Immature natural killer cell (primary cell): Measurements from ENCODE around the gene KCTD1. TPM values are rescaled to one million over a fixed set of nuclear protein-coding genes. Genes with fewer than 3 reads are reported as not detected.

Experiments
- DNase-seq, 3 donors: peaks; one replicate each; pipeline ENCODE4 v3.0.0; 2022; ENCODE audit warnings: mixed read lengths in 1 of 3
- H3K27ac Mint-ChIP-seq, 6 donors: one replicate each; pipeline ENCODE4 v1.8.0; 2020; ENCODE audit warnings: mixed read lengths in 6 of 6, mild to moderate bottlenecking in 5 of 6, inconsistent platforms in 4 of 6, moderate library complexity in 3 of 6
- H3K27me3 Mint-ChIP-seq, 3 donors: one replicate each; pipeline ENCODE4 v1.8.0; 2020 to 2021; ENCODE audit warnings: low read depth in 3 of 3, mild to moderate bottlenecking in 3 of 3, mixed read lengths in 3 of 3, moderate library complexity in 3 of 3, inconsistent platforms in 1 of 3
- H3K36me3 Mint-ChIP-seq, 3 donors: one replicate each; pipeline ENCODE4 v1.8.0; 2020; ENCODE audit warnings: mixed read lengths in 3 of 3, inconsistent platforms in 2 of 3, mild to moderate bottlenecking in 2 of 3
- H3K4me1 Mint-ChIP-seq, 2 donors: one replicate each; pipeline ENCODE4 v1.8.0; 2020; ENCODE audit warnings: inconsistent platforms in 2 of 2, mild to moderate bottlenecking in 2 of 2, mixed read lengths in 2 of 2, moderate library complexity in 1 of 2
- H3K4me3 Mint-ChIP-seq, 5 donors: one replicate each; pipeline ENCODE4 v1.8.0; 2020; ENCODE audit warnings: mild to moderate bottlenecking in 5 of 5, mixed read lengths in 5 of 5, inconsistent platforms in 3 of 5, moderate library complexity in 3 of 5
- H3K9me3 Mint-ChIP-seq, 6 donors: one replicate each; pipeline ENCODE4 v1.8.0; 2020; ENCODE audit warnings: mild to moderate bottlenecking in 6 of 6, mixed read lengths in 6 of 6, inconsistent platforms in 4 of 6, moderate library complexity in 3 of 6
- polyA plus RNA-seq, 3 donors: library from polyadenylated mRNA; unstranded; fragments of 300-500 nt; fragmentation: Illumina TruSeq; gene quantifications; one replicate each; pipeline ENCODE4 v1.2.3, GENCODE V29; 2021

Gene KCTD1
- polyA plus RNA-seq, 3 donors from 2014 or later = 0.76 to 1.0 TPM; not detected in 1

GRCh38 chr18:26479065-26479680, 69.2 kb downstream of the KCTD1 start:
- Mint-ChIP-seq H3K36me3 (peaks cover 0 to 7% (median 0%) of the 10 kb centered on the region in 3 donors), H3K27ac (no peak overlapping the region), H3K4me1 (no peaks in the 10 kb centered on the region), H3K4me3 (no peak overlapping the region), H3K9me3 (peaks cover 0 to 2% (median 0%) of the 10 kb centered on the region in 6 donors), H3K27me3 (peaks cover 0 to 1% (median 0%) of the 10 kb centered on the region in 3 donors)
- DNase-seq = no peak

- Mint-ChIP-seq H3K27me3 (peaks cover 0 to 1% (median 0%) of the 10 kb centered on the region in 3 donors), H3K27ac (no peak overlapping the region), H3K4me1 (no peaks in the 10 kb centered on the region), H3K4me3 (no peak overlapping the region), H3K9me3 (peaks cover 0 to 2% (median 0%) of the 10 kb centered on the region in 6 donors), H3K36me3 (peaks cover 0 to 4% (median 0%) of the 10 kb centered on the region in 3 donors)
- DNase-seq = no peak
Measured at GRCh38 chr18:26477828-26478466, 70.4 kb downstream of the KCTD1 start.

- no peak for DNase-seq
- Mint-ChIP-seq H3K27me3 (no peaks in the 10 kb centered on the region), H3K27ac (no peak overlapping the region), H3K4me3 (no peak overlapping the region), H3K4me1 (no peaks in the 10 kb centered on the region), H3K36me3 (peaks cover 0 to 6% (median 2%) of the 10 kb centered on the region in 3 donors), H3K9me3 (peaks cover 0 to 2% (median 0%) of the 10 kb centered on the region in 6 donors)
Measured at GRCh38 chr18:26476697-26477096, 71.7 kb downstream of the KCTD1 start.

- Mint-ChIP-seq H3K36me3 (peaks cover 0 to 9% (median 5%) of the 10 kb centered on the region in 3 donors), H3K4me3 (no peak overlapping the region), H3K27me3 (no peaks in the 10 kb centered on the region), H3K4me1 (no peaks in the 10 kb centered on the region), H3K27ac (no peak overlapping the region), H3K9me3 (peaks cover 0 to 2% (median 0%) of the 10 kb centered on the region in 6 donors)
- no peak for DNase-seq
Measured at GRCh38 chr18:26474542-26474941, 73.8 kb downstream of the KCTD1 start.

- Mint-ChIP-seq H3K27ac (no peak overlapping the region), H3K36me3 (peaks cover 0 to 5% (median 5%) of the 10 kb centered on the region in 3 donors), H3K4me1 (no peaks in the 10 kb centered on the region), H3K9me3 (no peaks in the 10 kb centered on the region), H3K4me3 (no peak overlapping the region), H3K27me3 (no peaks in the 10 kb centered on the region)
- no peak for DNase-seq
Measured at GRCh38 chr18:26473672-26474071, 74.7 kb downstream of the KCTD1 start.

- Mint-ChIP-seq H3K36me3 (peaks cover 3 to 10% (median 8%) of the 10 kb centered on the region in 3 donors), H3K27me3 (no peaks in the 10 kb centered on the region), H3K4me1 (no peaks in the 10 kb centered on the region), H3K4me3 (no peak overlapping the region), H3K27ac (peak overlapping the region in 1 of 6 donors; percentile 17), H3K9me3 (no peaks in the 10 kb centered on the region)
- no peak for DNase-seq
Measured at GRCh38 chr18:26471826-26472225, 76.5 kb downstream of the KCTD1 start.

- DNase-seq = no peak
- H3K9me3 Mint-ChIP-seq = no peaks in the 10 kb centered on the region
- no peaks in the 10 kb centered on the region for H3K4me1 Mint-ChIP-seq
- H3K36me3 Mint-ChIP-seq = peaks cover 3 to 14% (median 8%) of the 10 kb centered on the region in 3 donors
- H3K27me3 Mint-ChIP-seq = no peaks in the 10 kb centered on the region
- H3K4me3 Mint-ChIP-seq = no peak overlapping the region
- no peak overlapping the region for H3K27ac Mint-ChIP-seq
Measured at GRCh38 chr18:26471027-26471426, 77.3 kb downstream of the KCTD1 start.

GRCh38 chr18:26470011-26470637, 78.2 kb downstream of the KCTD1 start:
- Mint-ChIP-seq H3K4me3 (no peak overlapping the region), H3K27me3 (no peaks in the 10 kb centered on the region), H3K9me3 (no peaks in the 10 kb centered on the region)

GRCh38 chr18:26468931-26469340, 79.4 kb downstream of the KCTD1 start:
- H3K9me3 Mint-ChIP-seq = no peaks in the 10 kb centered on the region

More at GRCh38 chr18:26470011-26470637, 78.2 kb downstream of the KCTD1 start:
- H3K36me3 Mint-ChIP-seq = peaks cover 3 to 14% (median 8%) of the 10 kb centered on the region in 3 donors
- no peaks in the 10 kb centered on the region for H3K4me1 Mint-ChIP-seq
- no peak for DNase-seq
- no peak overlapping the region for H3K27ac Mint-ChIP-seq

GRCh38 chr18:26466026-26466425, 82.3 kb downstream of the KCTD1 start:
- no peak overlapping the region for H3K27ac Mint-ChIP-seq
- DNase-seq = no peak
- H3K4me3 Mint-ChIP-seq = no peak overlapping the region
- no peaks in the 10 kb centered on the region for H3K9me3 Mint-ChIP-seq
- no peaks in the 10 kb centered on the region for H3K4me1 Mint-ChIP-seq
- no peaks in the 10 kb centered on the region for H3K27me3 Mint-ChIP-seq
- peaks cover 3 to 9% (median 3%) of the 10 kb centered on the region in 3 donors for H3K36me3 Mint-ChIP-seq

More at GRCh38 chr18:26468931-26469340, 79.4 kb downstream of the KCTD1 start:
- Mint-ChIP-seq H3K27ac (no peak overlapping the region), H3K36me3 (peaks cover 3 to 14% (median 8%) of the 10 kb centered on the region in 3 donors), H3K4me3 (no peak overlapping the region), H3K4me1 (no peaks in the 10 kb centered on the region), H3K27me3 (no peaks in the 10 kb centered on the region)
- no peak for DNase-seq

GRCh38 chr18:26465431-26465830, 82.9 kb downstream of the KCTD1 start:
- DNase-seq = no peak
- Mint-ChIP-seq H3K36me3 (peaks cover 3 to 12% (median 3%) of the 10 kb centered on the region in 3 donors), H3K4me3 (no peak overlapping the region), H3K27me3 (no peaks in the 10 kb centered on the region), H3K27ac (no peak overlapping the region), H3K4me1 (no peaks in the 10 kb centered on the region), H3K9me3 (no peaks in the 10 kb centered on the region)

- Mint-ChIP-seq H3K9me3 (no peaks in the 10 kb centered on the region), H3K4me3 (no peak overlapping the region), H3K27ac (no peak overlapping the region), H3K36me3 (peaks cover 3 to 20% (median 8%) of the 10 kb centered on the region in 3 donors), H3K4me1 (no peaks in the 10 kb centered on the region), H3K27me3 (no peaks in the 10 kb centered on the region)
- DNase-seq = no peak
Measured at GRCh38 chr18:26464128-26465011, 84.0 kb downstream of the KCTD1 start.

- Mint-ChIP-seq H3K4me3 (no peak overlapping the region), H3K27me3 (no peaks in the 10 kb centered on the region), H3K36me3 (peaks cover 5 to 16% (median 16%) of the 10 kb centered on the region in 3 donors), H3K9me3 (no peaks in the 10 kb centered on the region), H3K27ac (no peak overlapping the region), H3K4me1 (peaks cover 6 to 10% of the 10 kb centered on the region in 2 donors)
- DNase-seq = no peak
Measured at GRCh38 chr18:26462355-26462754, 86.0 kb downstream of the KCTD1 start.
